Lung microvascular endothelial cell (primary cell): ENCODE data around the gene GUCA2A. TPM values are rescaled to one million over a fixed set of nuclear protein-coding genes. Genes with fewer than 3 reads are reported as not detected.

Experiments used
- DNase-seq, 2 donors: peaks; one replicate each; pipeline versions ENCODE4 v3.0.0 to v3.0.0-alpha.2; 2010; ENCODE audit warnings: low read depth in 2 of 2
- total RNA-seq: library from RNA; depleted of rRNA; stranded (reverse); fragments of >200 nt; gene quantifications from 2 replicates; pipeline ENCODE4 v1.2.1, GENCODE V29; 2014

GUCA2A gene
- total RNA-seq, 1 donor from 2014 or later = not detected

GRCh38 chr1:42155362-42155761 is 9.2 kb downstream of the GUCA2A start:
- DNase-seq = no peak

- no peak for DNase-seq
Observed at GRCh38 chr1:42154685-42155084, 9.9 kb downstream of the GUCA2A start.

GRCh38 chr1:42153624-42154023 is 10.9 kb downstream of the GUCA2A start:
- no peak for DNase-seq

- no peak for DNase-seq
Observed at GRCh38 chr1:42152907-42153600, 11.5 kb downstream of the GUCA2A start, which contains the start of gene GUCA2B. Gene GUCA2B (plus strand): TSS chr1:42153410. CDS start chr1:42153451, 41 bp downstream.

- DNase-seq = no peak
Observed at GRCh38 chr1:42152119-42152518, 12.4 kb downstream of the GUCA2A start.

GRCh38 chr1:42150651-42151050 is 13.9 kb downstream of the GUCA2A start:
- DNase-seq = no peak

GRCh38 chr1:42148166-42148565 is 16.4 kb downstream of the GUCA2A start:
- DNase-seq = no peak

- peak; percentile 54 to 73 for DNase-seq
Observed at GRCh38 chr1:42146626-42147320, 17.8 kb downstream of the GUCA2A start.

GRCh38 chr1:42145764-42146625 is 18.6 kb downstream of the GUCA2A start:
- no peak for DNase-seq

GRCh38 chr1:42145389-42145716 is 19.2 kb downstream of the GUCA2A start:
- no peak for DNase-seq

- no peak for DNase-seq
Observed at GRCh38 chr1:42144711-42145388, 19.7 kb downstream of the GUCA2A start.

GRCh38 chr1:42143896-42144710 is 20.4 kb downstream of the GUCA2A start:
- no peak for DNase-seq

GRCh38 chr1:42142894-42143675 is 21.5 kb downstream of the GUCA2A start:
- DNase-seq = no peak

- no peak for DNase-seq
Observed at GRCh38 chr1:42141978-42142377, 22.6 kb downstream of the GUCA2A start.

- no peak for DNase-seq
Observed at GRCh38 chr1:42140191-42140590, 24.4 kb downstream of the GUCA2A start.

GRCh38 chr1:42139444-42139843 is 25.1 kb downstream of the GUCA2A start:
- DNase-seq = no peak

- no peak for DNase-seq
Observed at GRCh38 chr1:42138586-42138985, 26.0 kb downstream of the GUCA2A start.

GRCh38 chr1:42137766-42138165 is 26.8 kb downstream of the GUCA2A start:
- DNase-seq = no peak

GRCh38 chr1:42136466-42136865 is 28.1 kb downstream of the GUCA2A start:
- no peak for DNase-seq

GRCh38 chr1:42135426-42135825 is 29.1 kb downstream of the GUCA2A start:
- no peak for DNase-seq
